SK-N-SH (cell line): Measurements from ENCODE around the gene MYPOP. TPM values are rescaled to one million over a fixed set of nuclear protein-coding genes. Genes with fewer than 3 reads are reported as not detected.

Source experiments
- CTCF ChIA-PET: fragments of 300-600, 350-600 bp; formaldehyde crosslinking; extraction: SDS; loops from one replicate; lab custom pipeline; 2021; lab: Yijun Ruan, JAX
- POLR2A ChIA-PET: fragments of 350-600 bp; sonication (Branson Sonifier 250); formaldehyde crosslinking; extraction: SDS; loops from one replicate; lab custom pipeline; 2020; ENCODE audit warnings: antibody characterized with exemption, inconsistent platforms; lab: Yijun Ruan, JAX
- DNase-seq: peaks from one replicate; pipeline ENCODE4 v3.0.0; 2012
- H2AFZ ChIP-seq: fragments of 200-600 bp; sonication (generic); 2 replicates; pipeline ENCODE4 v1.8.1; 2016; ENCODE audit warnings: antibody characterized with exemption, mild to moderate bottlenecking, low read depth
- H3F3A ChIP-seq: fragments of 200-600 bp; sonication (generic); replicated peaks from 2 replicates; pipeline ENCODE3; 2016; ENCODE audit warnings: antibody characterized with exemption, mild to moderate bottlenecking; ENCODE audit not compliant: insufficient read depth
- H3K27ac ChIP-seq, 2 experiments: fragments of 200-500 bp in 1 of 2; fragments of 200-600 bp in 1 of 2; sonication (Bioruptor generic) in 1 of 2; sonication (generic), shearing (Covaris generic) in 1 of 2; 2 replicates each; pipeline versions ENCODE4 v1.5.1 to v1.6.1; 2014 to 2016; ENCODE audit warnings: low read depth in 2 of 2, inconsistent platforms in 1 of 2, low read length in 1 of 2, mild to moderate bottlenecking in 1 of 2, mixed read lengths in 1 of 2
- H3K27me3 ChIP-seq: fragments of 200-600 bp; sonication (generic), shearing (Covaris generic); 2 replicates; pipeline ENCODE4 v1.6.1; 2016; ENCODE audit warnings: mixed run types; ENCODE audit not compliant: insufficient read depth
- H3K36me3 ChIP-seq, 2 experiments: fragments of 200-500 bp in 1 of 2; fragments of 200-600 bp in 1 of 2; sonication (Bioruptor generic) in 1 of 2; sonication (generic) in 1 of 2; replicated peaks in 1 of 2; 2 replicates each; pipeline versions ENCODE3 to v1.5.1; 2014 to 2016; ENCODE audit warnings: low read length in 1 of 2, mild to moderate bottlenecking in 1 of 2; ENCODE audit not compliant: insufficient read depth in 2 of 2, control insufficient read depth in 1 of 2
- H3K4me1 ChIP-seq, 2 experiments: fragments of 200-500 bp in 1 of 2; fragments of 200-600 bp in 1 of 2; sonication (Bioruptor generic) in 1 of 2; sonication (generic), shearing (Covaris generic) in 1 of 2; 2 replicates each; pipeline versions ENCODE4 v1.5.1 to v1.6.1; 2014 to 2016; ENCODE audit warnings: low read depth in 1 of 2, low read length in 1 of 2, mixed run types in 1 of 2; ENCODE audit not compliant: insufficient read depth in 2 of 2, control insufficient read depth in 1 of 2
- H3K4me2 ChIP-seq: fragments of 200-600 bp; sonication (generic), shearing (Covaris generic); 2 replicates; pipeline ENCODE4 v1.6.1; 2017; ENCODE audit warnings: mixed run types
- H3K4me3 ChIP-seq, 2 experiments: fragments of 200-500 bp in 1 of 2; fragments of 200-600 bp in 1 of 2; sonication (Bioruptor generic) in 1 of 2; sonication (generic), shearing (Covaris generic) in 1 of 2; 2 replicates each; pipeline versions ENCODE4 v1.5.1 to v1.8.1; 2014 to 2016; ENCODE audit warnings: low read depth in 2 of 2, inconsistent platforms in 1 of 2, low read length in 1 of 2, mild to moderate bottlenecking in 1 of 2, mixed read lengths in 1 of 2, moderate library complexity in 1 of 2
- H3K79me2 ChIP-seq: fragments of 200-600 bp; sonication (generic); 2 replicates; pipeline ENCODE4 v1.8.1; 2017; ENCODE audit warnings: mild to moderate bottlenecking; ENCODE audit not compliant: insufficient read depth
- H3K9ac ChIP-seq: fragments of 200-600 bp; sonication (generic); 2 replicates; pipeline ENCODE4 v1.6.1; 2017; ENCODE audit warnings: mixed run types
- H3K9me2 ChIP-seq: fragments of 200-600 bp; sonication (generic); 2 replicates; pipeline ENCODE4 v1.6.1; 2017; ENCODE audit warnings: mixed run types
- H3K9me3 ChIP-seq: fragments of 200-600 bp; sonication (generic); 2 replicates; pipeline ENCODE4 v1.6.1; 2017; ENCODE audit warnings: mixed run types, mild to moderate bottlenecking, moderate library complexity
- H4K20me1 ChIP-seq: fragments of 200-600 bp; sonication (generic); 2 replicates; pipeline ENCODE4 v1.6.1; 2017; ENCODE audit warnings: mild to moderate bottlenecking, mixed run types; ENCODE audit not compliant: insufficient read depth
- CHD2 ChIP-seq: fragments of 150-350 bp; IDR thresholded peaks from 2 replicates; pipeline ENCODE4 v1.6.1; 2018; ENCODE audit warnings: low read length; ENCODE audit not compliant: partially characterized antibody
- ELF1 ChIP-seq: IDR thresholded peaks from 2 replicates; pipeline ENCODE4 v1.4.0; 2012
- EZH2phosphoT487 ChIP-seq: fragments of 200-600 bp; sonication (generic); IDR thresholded peaks from 2 replicates; pipeline ENCODE4 v1.6.1; 2017; ENCODE audit warnings: low read depth, mixed run types, mild to moderate bottlenecking, antibody characterized with exemption, moderate library complexity, borderline replicate concordance
- FOSL2 ChIP-seq: IDR thresholded peaks from 2 replicates; pipeline ENCODE4 v1.4.0; 2012; ENCODE audit warnings: low read depth, mild to moderate bottlenecking, moderate library complexity, borderline replicate concordance
- FOXJ3 ChIP-seq: sonication (generic); formaldehyde crosslinking; IDR thresholded peaks from 2 replicates; pipeline ENCODE4 v1.5.1; 2020; ENCODE audit warnings: mild to moderate bottlenecking, missing genetic modification reagents
- GATA2 ChIP-seq: sonication (generic); formaldehyde crosslinking; IDR thresholded peaks from 2 replicates; pipeline ENCODE4 v1.5.0; 2020; ENCODE audit warnings: mild to moderate bottlenecking, missing genetic modification reagents
- NRF1 ChIP-seq: IDR thresholded peaks from 2 replicates; pipeline ENCODE4 v1.6.1; 2012; ENCODE audit warnings: low read depth, mild to moderate bottlenecking, low read length
- POLR2AphosphoS5 ChIP-seq: IDR thresholded peaks from 2 replicates; pipeline ENCODE4 v1.6.1; 2012; ENCODE audit warnings: low read depth, low read length
- RAD21 ChIP-seq: IDR thresholded peaks from 2 replicates; pipeline ENCODE4 v1.6.1; 2012; ENCODE audit warnings: mild to moderate bottlenecking, low read length
- RCOR1 ChIP-seq: fragments of 150-350 bp; IDR thresholded peaks from 2 replicates; pipeline ENCODE4 v1.6.1; 2017; ENCODE audit warnings: antibody characterized with exemption, low read length
- REST ChIP-seq: IDR thresholded peaks from 2 replicates; pipeline ENCODE4 v1.6.1; 2012; ENCODE audit warnings: mild to moderate bottlenecking, low read depth, low read length, moderate library complexity
- SIN3A ChIP-seq: IDR thresholded peaks from 2 replicates; pipeline ENCODE4 v1.6.1; 2012; ENCODE audit warnings: low read depth, mild to moderate bottlenecking, low read length, moderate library complexity, borderline replicate concordance
- SMC3 ChIP-seq: IDR thresholded peaks from 2 replicates; pipeline ENCODE4 v1.6.1; 2012; ENCODE audit warnings: low read depth, low read length, improper control_type of control experiment
- TAF1 ChIP-seq: IDR thresholded peaks from 2 replicates; pipeline ENCODE4 v1.6.1; 2012; ENCODE audit warnings: low read depth, mild to moderate bottlenecking, low read length, moderate library complexity, borderline replicate concordance
- TCF12 ChIP-seq: IDR thresholded peaks from 2 replicates; pipeline ENCODE4 v1.4.0; 2012
- USF2 ChIP-seq: fragments of 150-350 bp; IDR thresholded peaks from 2 replicates; pipeline ENCODE4 v1.6.1; 2017; ENCODE audit warnings: antibody characterized with exemption, low read length, low read depth, borderline replicate concordance
- YY1 ChIP-seq: IDR thresholded peaks from 2 replicates; pipeline ENCODE4 v1.4.0; 2012; ENCODE audit warnings: low read depth, mild to moderate bottlenecking
- WGBS: methylation state at CpG from one replicate; pipeline ENCODE4 v1.1.6; 2017; ENCODE audit warnings: low lambda C conversion rate; 5-methylcytosine and 5-hydroxymethylcytosine counted together
- polyA plus RNA-seq, 3 experiments: library from polyadenylated mRNA; depleted of rRNA; stranded (reverse); fragments of >200 nt; gene quantifications; 2 replicates each; pipeline ENCODE4 v1.2.3, GENCODE V29; 2012

The MYPOP gene
- polyA plus RNA-seq, 1 of the 3 experiments (the other 2 are of a cell fraction): 5.1 TPM

- H3K36me3 ChIP-seq: peaks cover 3 to 9% of the 10 kb centered on the region in 2 experiments
- H3K9me2 ChIP-seq: no peaks in the 10 kb centered on the region
- TF ChIP-seq EZH2phosphoT487 (no peak), TAF1 (no peak), RCOR1 (no peak), YY1 (no peak), POLR2AphosphoS5 (no peak), REST (no peak), SIN3A (no peak), FOSL2 (no peak), TCF12 (no peak), USF2 (no peak), CHD2 (no peak), FOXJ3 (no peak), SMC3 (no peak), ELF1 (no peak), NRF1 (no peak), GATA2 (no peak), RAD21 (no peak)
- no peak overlapping the region for H3K4me3 ChIP-seq
- H3F3A ChIP-seq: no peaks in the 10 kb centered on the region
- ChIA-PET POLR2A (no interaction called here), CTCF (no interaction called here)
- no peaks in the 10 kb centered on the region for H3K79me2 ChIP-seq
- no peaks in the 10 kb centered on the region for H4K20me1 ChIP-seq
- WGBS: 98% methylated on average over 13 of the region's 32 CpGs
- H2AFZ ChIP-seq: no peak overlapping the region
- no peaks in the 10 kb centered on the region for H3K9me3 ChIP-seq
- no peaks in the 10 kb centered on the region for H3K4me1 ChIP-seq
- no peak for DNase-seq
- no peaks in the 10 kb centered on the region for H3K27me3 ChIP-seq
- H3K4me2 ChIP-seq: no peak overlapping the region
- no peak overlapping the region for H3K27ac ChIP-seq
- no peak overlapping the region for H3K9ac ChIP-seq
These were observed 38.0 kb upstream of the MYPOP start for GRCh38 chr19:45940515-45940805.
